SK-N-SH (cell line): ENCODE data around the gene KRT14. TPM values are rescaled to one million over a fixed set of nuclear protein-coding genes. Genes with fewer than 3 reads are reported as not detected.
A peak's percentile ranks its signal among the peaks of the same experiment; 100 is the strongest.

Source experiments
- CTCF ChIA-PET: fragments of 300-600, 350-600 bp; formaldehyde crosslinking; extraction: SDS; loops from one replicate; lab custom pipeline; 2021; lab: Yijun Ruan, JAX
- POLR2A ChIA-PET: fragments of 350-600 bp; sonication (Branson Sonifier 250); formaldehyde crosslinking; extraction: SDS; loops from one replicate; lab custom pipeline; 2020; ENCODE audit warnings: antibody characterized with exemption, inconsistent platforms; lab: Yijun Ruan, JAX
- DNase-seq: peaks from one replicate; pipeline ENCODE4 v3.0.0; 2012
- H2AFZ ChIP-seq: fragments of 200-600 bp; sonication (generic); 2 replicates; pipeline ENCODE4 v1.8.1; 2016; ENCODE audit warnings: antibody characterized with exemption, mild to moderate bottlenecking, low read depth
- H3F3A ChIP-seq: fragments of 200-600 bp; sonication (generic); replicated peaks from 2 replicates; pipeline ENCODE3; 2016; ENCODE audit warnings: antibody characterized with exemption, mild to moderate bottlenecking; ENCODE audit not compliant: insufficient read depth
- H3K27ac ChIP-seq, 2 experiments: fragments of 200-500 bp in 1 of 2; fragments of 200-600 bp in 1 of 2; sonication (Bioruptor generic) in 1 of 2; sonication (generic), shearing (Covaris generic) in 1 of 2; 2 replicates each; pipeline versions ENCODE4 v1.5.1 to v1.6.1; 2014 to 2016; ENCODE audit warnings: low read depth in 2 of 2, inconsistent platforms in 1 of 2, low read length in 1 of 2, mild to moderate bottlenecking in 1 of 2, mixed read lengths in 1 of 2
- H3K27me3 ChIP-seq: fragments of 200-600 bp; sonication (generic), shearing (Covaris generic); 2 replicates; pipeline ENCODE4 v1.6.1; 2016; ENCODE audit warnings: mixed run types; ENCODE audit not compliant: insufficient read depth
- H3K36me3 ChIP-seq, 2 experiments: fragments of 200-500 bp in 1 of 2; fragments of 200-600 bp in 1 of 2; sonication (Bioruptor generic) in 1 of 2; sonication (generic) in 1 of 2; replicated peaks in 1 of 2; 2 replicates each; pipeline versions ENCODE3 to v1.5.1; 2014 to 2016; ENCODE audit warnings: low read length in 1 of 2, mild to moderate bottlenecking in 1 of 2; ENCODE audit not compliant: insufficient read depth in 2 of 2, control insufficient read depth in 1 of 2
- H3K4me1 ChIP-seq, 2 experiments: fragments of 200-500 bp in 1 of 2; fragments of 200-600 bp in 1 of 2; sonication (Bioruptor generic) in 1 of 2; sonication (generic), shearing (Covaris generic) in 1 of 2; 2 replicates each; pipeline versions ENCODE4 v1.5.1 to v1.6.1; 2014 to 2016; ENCODE audit warnings: low read depth in 1 of 2, low read length in 1 of 2, mixed run types in 1 of 2; ENCODE audit not compliant: insufficient read depth in 2 of 2, control insufficient read depth in 1 of 2
- H3K4me2 ChIP-seq: fragments of 200-600 bp; sonication (generic), shearing (Covaris generic); 2 replicates; pipeline ENCODE4 v1.6.1; 2017; ENCODE audit warnings: mixed run types
- H3K4me3 ChIP-seq, 2 experiments: fragments of 200-500 bp in 1 of 2; fragments of 200-600 bp in 1 of 2; sonication (Bioruptor generic) in 1 of 2; sonication (generic), shearing (Covaris generic) in 1 of 2; 2 replicates each; pipeline versions ENCODE4 v1.5.1 to v1.8.1; 2014 to 2016; ENCODE audit warnings: low read depth in 2 of 2, inconsistent platforms in 1 of 2, low read length in 1 of 2, mild to moderate bottlenecking in 1 of 2, mixed read lengths in 1 of 2, moderate library complexity in 1 of 2
- H3K79me2 ChIP-seq: fragments of 200-600 bp; sonication (generic); 2 replicates; pipeline ENCODE4 v1.8.1; 2017; ENCODE audit warnings: mild to moderate bottlenecking; ENCODE audit not compliant: insufficient read depth
- H3K9ac ChIP-seq: fragments of 200-600 bp; sonication (generic); 2 replicates; pipeline ENCODE4 v1.6.1; 2017; ENCODE audit warnings: mixed run types
- H3K9me2 ChIP-seq: fragments of 200-600 bp; sonication (generic); 2 replicates; pipeline ENCODE4 v1.6.1; 2017; ENCODE audit warnings: mixed run types
- H3K9me3 ChIP-seq: fragments of 200-600 bp; sonication (generic); 2 replicates; pipeline ENCODE4 v1.6.1; 2017; ENCODE audit warnings: mixed run types, mild to moderate bottlenecking, moderate library complexity
- H4K20me1 ChIP-seq: fragments of 200-600 bp; sonication (generic); 2 replicates; pipeline ENCODE4 v1.6.1; 2017; ENCODE audit warnings: mild to moderate bottlenecking, mixed run types; ENCODE audit not compliant: insufficient read depth
- CHD2 ChIP-seq: fragments of 150-350 bp; IDR thresholded peaks from 2 replicates; pipeline ENCODE4 v1.6.1; 2018; ENCODE audit warnings: low read length; ENCODE audit not compliant: partially characterized antibody
- ELF1 ChIP-seq: IDR thresholded peaks from 2 replicates; pipeline ENCODE4 v1.4.0; 2012
- EP300 ChIP-seq, 2 experiments: IDR thresholded peaks; 2 replicates each; pipeline versions ENCODE4 v1.4.0 to v1.6.1; 2012; ENCODE audit warnings: borderline replicate concordance in 1 of 2, low read depth in 1 of 2, low read length in 1 of 2
- MAX ChIP-seq: IDR thresholded peaks from 2 replicates; pipeline ENCODE4 v1.4.0; 2012; ENCODE audit warnings: low read depth
- MEF2A ChIP-seq: IDR thresholded peaks from 2 replicates; pipeline ENCODE4 v1.4.0; 2012; ENCODE audit warnings: low read depth, borderline replicate concordance
- NFIC ChIP-seq: IDR thresholded peaks from 2 replicates; pipeline ENCODE4 v1.4.0; 2012; ENCODE audit warnings: borderline replicate concordance
- NRF1 ChIP-seq: IDR thresholded peaks from 2 replicates; pipeline ENCODE4 v1.6.1; 2012; ENCODE audit warnings: low read depth, mild to moderate bottlenecking, low read length
- PBX3 ChIP-seq: IDR thresholded peaks from 2 replicates; pipeline ENCODE4; 2012
- POLR2AphosphoS5 ChIP-seq: IDR thresholded peaks from 2 replicates; pipeline ENCODE4 v1.6.1; 2012; ENCODE audit warnings: low read depth, low read length
- RAD21 ChIP-seq: IDR thresholded peaks from 2 replicates; pipeline ENCODE4 v1.6.1; 2012; ENCODE audit warnings: mild to moderate bottlenecking, low read length
- RCOR1 ChIP-seq: fragments of 150-350 bp; IDR thresholded peaks from 2 replicates; pipeline ENCODE4 v1.6.1; 2017; ENCODE audit warnings: antibody characterized with exemption, low read length
- REST ChIP-seq: IDR thresholded peaks from 2 replicates; pipeline ENCODE4 v1.6.1; 2012; ENCODE audit warnings: mild to moderate bottlenecking, low read depth, low read length, moderate library complexity
- RXRA ChIP-seq: IDR thresholded peaks from 2 replicates; pipeline ENCODE4 v1.4.0; 2012; ENCODE audit warnings: low read depth, mild to moderate bottlenecking, borderline replicate concordance
- SMC3 ChIP-seq: IDR thresholded peaks from 2 replicates; pipeline ENCODE4 v1.6.1; 2012; ENCODE audit warnings: low read depth, low read length, improper control_type of control experiment
- TAF1 ChIP-seq: IDR thresholded peaks from 2 replicates; pipeline ENCODE4 v1.6.1; 2012; ENCODE audit warnings: low read depth, mild to moderate bottlenecking, low read length, moderate library complexity, borderline replicate concordance
- WGBS: methylation state at CpG from one replicate; pipeline ENCODE4 v1.1.6; 2017; ENCODE audit warnings: low lambda C conversion rate; 5-methylcytosine and 5-hydroxymethylcytosine counted together
- polyA plus RNA-seq, 3 experiments: library from polyadenylated mRNA; depleted of rRNA; stranded (reverse); fragments of >200 nt; gene quantifications; 2 replicates each; pipeline ENCODE4 v1.2.3, GENCODE V29; 2012
- TF ChIP-seq, protein P1 (sequence below): fragments of 200-600 bp; sonication (generic); IDR thresholded peaks from 2 replicates; pipeline ENCODE4 v1.6.1; 2017; ENCODE audit warnings: antibody characterized with exemption, mild to moderate bottlenecking, moderate library complexity

The KRT14 gene
- polyA plus RNA-seq, 1 of the 3 experiments (the other 2 are of a cell fraction): not detected

DNA sequence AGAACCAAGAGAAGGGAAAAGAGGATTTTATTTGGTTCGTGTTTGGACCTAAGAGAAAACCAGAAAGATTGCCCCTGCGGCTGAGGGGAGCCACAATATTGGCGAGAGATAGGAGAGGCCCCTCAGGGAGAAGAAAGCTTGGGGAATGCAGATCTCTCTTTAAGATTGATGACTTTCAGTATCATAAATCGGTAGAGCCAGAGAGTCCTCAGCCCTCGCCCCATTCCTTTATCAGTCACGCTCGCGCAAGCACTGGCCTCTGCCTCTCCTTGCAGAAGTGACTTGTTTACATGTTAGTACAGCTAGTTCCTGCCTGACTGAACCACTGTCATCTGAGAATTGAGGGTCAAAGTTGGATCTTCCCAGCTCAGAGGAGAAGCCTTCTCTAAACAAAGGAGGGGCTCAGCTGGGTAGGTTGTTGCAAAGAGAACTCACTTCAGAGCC is 37.1 kb downstream of the KRT14 start:
- Histone ChIP-seq H3K27ac (no peak overlapping the region), H2AFZ (no peak overlapping the region), H3K9ac (no peak overlapping the region), H3K4me1 (peaks cover 17 to 24% of the 10 kb centered on the region in 2 experiments; a peak in 3 of 4 replicates), H3F3A (peaks cover 15% of the 10 kb centered on the region), H3K9me3 (no peaks in the 10 kb centered on the region), H4K20me1 (no peaks in the 10 kb centered on the region), H3K9me2 (no peaks in the 10 kb centered on the region), H3K79me2 (no peaks in the 10 kb centered on the region), H3K4me3 (no peak overlapping the region), H3K4me2 (no peak overlapping the region), H3K36me3 (no peaks in the 10 kb centered on the region), H3K27me3 (peaks cover 6% of the 10 kb centered on the region; the same call in 1 of the 2 replicates)
- TF ChIP-seq ELF1 (no peak), RCOR1 (no peak), MEF2A (no peak), RXRA (no peak), PBX3 (no peak), TAF1 (no peak)
- WGBS: 86% methylated on average over 8 of the region's 8 CpGs
- ChIA-PET POLR2A (interaction anchor here (0.6 to 1.6 kb wide), 8 partner anchors 19 to 120 kb away, joined by 3 to 10 read pairs (median 4); no protein-coding TSS in a partner anchor), CTCF (interaction anchor here (0.5 to 25.5 kb wide), 111 partner anchors 9 to 935 kb away, joined by 3 to 646 read pairs (median 7); partner anchors contain the start of genes EIF1, KRT12, KRT13 and KRT15)
- no peak for DNase-seq

- H3K9me3 ChIP-seq: no peaks in the 10 kb centered on the region
- WGBS: 5% methylated on average over 19 of the region's 25 CpGs
- no peaks in the 10 kb centered on the region for H3K36me3 ChIP-seq
- H4K20me1 ChIP-seq: no peaks in the 10 kb centered on the region
- no peaks in the 10 kb centered on the region for H3K9me2 ChIP-seq
- peaks cover 17 to 30% of the 10 kb centered on the region in 2 experiments; a peak in 3 of 4 replicates for H3K4me1 ChIP-seq
- H2AFZ ChIP-seq: peak overlapping the region; percentile 78
- H3K9ac ChIP-seq: peak overlapping the region; percentile 62
- peak overlapping the region; percentile 21 to 25; a peak in 2 of 4 replicates for H3K4me3 ChIP-seq
- no peaks in the 10 kb centered on the region for H3K27me3 ChIP-seq
- H3K79me2 ChIP-seq: no peaks in the 10 kb centered on the region
- peak overlapping the region; percentile 63 for H3K4me2 ChIP-seq
- POLR2A ChIA-PET: interaction anchor here (0.6 to 2.0 kb wide), 11 partner anchors 18 to 120 kb away, joined by 3 to 10 read pairs (median 5); partner anchors contain the start of gene KRT15
- peak overlapping the region; percentile 85 to 86 for H3K27ac ChIP-seq
- peaks cover 15% of the 10 kb centered on the region for H3F3A ChIP-seq
- peak; percentile 92 for DNase-seq
- CTCF ChIA-PET: interaction anchor here (0.6 to 25.5 kb wide), 148 partner anchors 9 to 991 kb away, joined by 3 to 646 read pairs (median 5); partner anchors contain the start of genes EIF1, KRT12, KRT13 and KRT15
- TF ChIP-seq REST (no peak), MEF2A (no peak), RAD21 (peak; percentile 92), SMC3 (peak; percentile 97), NRF1 (0 out of 2 replicates have a peak, but pooled peaks have one; percentile 16), RCOR1 (no peak), EP300 (IDR thresholded peaks at IDR 0.05; ENCODE audit: borderline replicate concordance in 1 of 2, low read depth in 1 of 2, low read length in 1 of 2) (peak in 1 of 2 experiments; percentile 6; a peak in 2 of 4 replicates), ELF1 (no peak), PBX3 (no peak), NFIC (0 out of 2 replicates have a peak, but pooled peaks have one; percentile 44), MAX (peak; percentile 46; the same call in 1 of the 2 replicates), TAF1 (peak; percentile 44; the same call in 1 of the 2 replicates), CHD2 (peak; percentile 36), POLR2AphosphoS5 (no peak)
- TF ChIP-seq, protein P1, sequence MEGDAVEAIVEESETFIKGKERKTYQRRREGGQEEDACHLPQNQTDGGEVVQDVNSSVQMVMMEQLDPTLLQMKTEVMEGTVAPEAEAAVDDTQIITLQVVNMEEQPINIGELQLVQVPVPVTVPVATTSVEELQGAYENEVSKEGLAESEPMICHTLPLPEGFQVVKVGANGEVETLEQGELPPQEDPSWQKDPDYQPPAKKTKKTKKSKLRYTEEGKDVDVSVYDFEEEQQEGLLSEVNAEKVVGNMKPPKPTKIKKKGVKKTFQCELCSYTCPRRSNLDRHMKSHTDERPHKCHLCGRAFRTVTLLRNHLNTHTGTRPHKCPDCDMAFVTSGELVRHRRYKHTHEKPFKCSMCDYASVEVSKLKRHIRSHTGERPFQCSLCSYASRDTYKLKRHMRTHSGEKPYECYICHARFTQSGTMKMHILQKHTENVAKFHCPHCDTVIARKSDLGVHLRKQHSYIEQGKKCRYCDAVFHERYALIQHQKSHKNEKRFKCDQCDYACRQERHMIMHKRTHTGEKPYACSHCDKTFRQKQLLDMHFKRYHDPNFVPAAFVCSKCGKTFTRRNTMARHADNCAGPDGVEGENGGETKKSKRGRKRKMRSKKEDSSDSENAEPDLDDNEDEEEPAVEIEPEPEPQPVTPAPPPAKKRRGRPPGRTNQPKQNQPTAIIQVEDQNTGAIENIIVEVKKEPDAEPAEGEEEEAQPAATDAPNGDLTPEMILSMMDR: peak; percentile 94
Measured at GRCh38 chr17:41548844-41549595, 37.7 kb downstream of the KRT14 start.
